SK-N-SH (cell line): ENCODE results near the gene PTK7. TPM values are rescaled to one million over a fixed set of nuclear protein-coding genes. Genes with fewer than 3 reads are reported as not detected.

Experiments used
- CTCF ChIA-PET: fragments of 300-600, 350-600 bp; formaldehyde crosslinking; extraction: SDS; loops from one replicate; lab custom pipeline; 2021; lab: Yijun Ruan, JAX
- POLR2A ChIA-PET: fragments of 350-600 bp; sonication (Branson Sonifier 250); formaldehyde crosslinking; extraction: SDS; loops from one replicate; lab custom pipeline; 2020; ENCODE audit warnings: antibody characterized with exemption, inconsistent platforms; lab: Yijun Ruan, JAX
- DNase-seq: peaks from one replicate; pipeline ENCODE4 v3.0.0; 2012
- H2AFZ ChIP-seq: fragments of 200-600 bp; sonication (generic); 2 replicates; pipeline ENCODE4 v1.8.1; 2016; ENCODE audit warnings: antibody characterized with exemption, mild to moderate bottlenecking, low read depth
- H3F3A ChIP-seq: fragments of 200-600 bp; sonication (generic); replicated peaks from 2 replicates; pipeline ENCODE3; 2016; ENCODE audit warnings: antibody characterized with exemption, mild to moderate bottlenecking; ENCODE audit not compliant: insufficient read depth
- H3K27ac ChIP-seq, 2 experiments: fragments of 200-500 bp in 1 of 2; fragments of 200-600 bp in 1 of 2; sonication (Bioruptor generic) in 1 of 2; sonication (generic), shearing (Covaris generic) in 1 of 2; 2 replicates each; pipeline versions ENCODE4 v1.5.1 to v1.6.1; 2014 to 2016; ENCODE audit warnings: low read depth in 2 of 2, inconsistent platforms in 1 of 2, low read length in 1 of 2, mild to moderate bottlenecking in 1 of 2, mixed read lengths in 1 of 2
- H3K27me3 ChIP-seq: fragments of 200-600 bp; sonication (generic), shearing (Covaris generic); 2 replicates; pipeline ENCODE4 v1.6.1; 2016; ENCODE audit warnings: mixed run types; ENCODE audit not compliant: insufficient read depth
- H3K36me3 ChIP-seq, 2 experiments: fragments of 200-500 bp in 1 of 2; fragments of 200-600 bp in 1 of 2; sonication (Bioruptor generic) in 1 of 2; sonication (generic) in 1 of 2; replicated peaks in 1 of 2; 2 replicates each; pipeline versions ENCODE3 to v1.5.1; 2014 to 2016; ENCODE audit warnings: low read length in 1 of 2, mild to moderate bottlenecking in 1 of 2; ENCODE audit not compliant: insufficient read depth in 2 of 2, control insufficient read depth in 1 of 2
- H3K4me1 ChIP-seq, 2 experiments: fragments of 200-500 bp in 1 of 2; fragments of 200-600 bp in 1 of 2; sonication (Bioruptor generic) in 1 of 2; sonication (generic), shearing (Covaris generic) in 1 of 2; 2 replicates each; pipeline versions ENCODE4 v1.5.1 to v1.6.1; 2014 to 2016; ENCODE audit warnings: low read depth in 1 of 2, low read length in 1 of 2, mixed run types in 1 of 2; ENCODE audit not compliant: insufficient read depth in 2 of 2, control insufficient read depth in 1 of 2
- H3K4me2 ChIP-seq: fragments of 200-600 bp; sonication (generic), shearing (Covaris generic); 2 replicates; pipeline ENCODE4 v1.6.1; 2017; ENCODE audit warnings: mixed run types
- H3K4me3 ChIP-seq, 2 experiments: fragments of 200-500 bp in 1 of 2; fragments of 200-600 bp in 1 of 2; sonication (Bioruptor generic) in 1 of 2; sonication (generic), shearing (Covaris generic) in 1 of 2; 2 replicates each; pipeline versions ENCODE4 v1.5.1 to v1.8.1; 2014 to 2016; ENCODE audit warnings: low read depth in 2 of 2, inconsistent platforms in 1 of 2, low read length in 1 of 2, mild to moderate bottlenecking in 1 of 2, mixed read lengths in 1 of 2, moderate library complexity in 1 of 2
- H3K79me2 ChIP-seq: fragments of 200-600 bp; sonication (generic); 2 replicates; pipeline ENCODE4 v1.8.1; 2017; ENCODE audit warnings: mild to moderate bottlenecking; ENCODE audit not compliant: insufficient read depth
- H3K9ac ChIP-seq: fragments of 200-600 bp; sonication (generic); 2 replicates; pipeline ENCODE4 v1.6.1; 2017; ENCODE audit warnings: mixed run types
- H3K9me2 ChIP-seq: fragments of 200-600 bp; sonication (generic); 2 replicates; pipeline ENCODE4 v1.6.1; 2017; ENCODE audit warnings: mixed run types
- H3K9me3 ChIP-seq: fragments of 200-600 bp; sonication (generic); 2 replicates; pipeline ENCODE4 v1.6.1; 2017; ENCODE audit warnings: mixed run types, mild to moderate bottlenecking, moderate library complexity
- H4K20me1 ChIP-seq: fragments of 200-600 bp; sonication (generic); 2 replicates; pipeline ENCODE4 v1.6.1; 2017; ENCODE audit warnings: mild to moderate bottlenecking, mixed run types; ENCODE audit not compliant: insufficient read depth
- EP300 ChIP-seq, 2 experiments: IDR thresholded peaks; 2 replicates each; pipeline versions ENCODE4 v1.4.0 to v1.6.1; 2012; ENCODE audit warnings: borderline replicate concordance in 1 of 2, low read depth in 1 of 2, low read length in 1 of 2
- EZH2phosphoT487 ChIP-seq: fragments of 200-600 bp; sonication (generic); IDR thresholded peaks from 2 replicates; pipeline ENCODE4 v1.6.1; 2017; ENCODE audit warnings: low read depth, mixed run types, mild to moderate bottlenecking, antibody characterized with exemption, moderate library complexity, borderline replicate concordance
- FOXJ3 ChIP-seq: sonication (generic); formaldehyde crosslinking; IDR thresholded peaks from 2 replicates; pipeline ENCODE4 v1.5.1; 2020; ENCODE audit warnings: mild to moderate bottlenecking, missing genetic modification reagents
- JUND ChIP-seq: IDR thresholded peaks from 2 replicates; pipeline ENCODE4 v1.4.0; 2012
- NFIC ChIP-seq: IDR thresholded peaks from 2 replicates; pipeline ENCODE4 v1.4.0; 2012; ENCODE audit warnings: borderline replicate concordance
- NRF1 ChIP-seq: IDR thresholded peaks from 2 replicates; pipeline ENCODE4 v1.6.1; 2012; ENCODE audit warnings: low read depth, mild to moderate bottlenecking, low read length
- PBX3 ChIP-seq: IDR thresholded peaks from 2 replicates; pipeline ENCODE4; 2012
- POLR2AphosphoS5 ChIP-seq: IDR thresholded peaks from 2 replicates; pipeline ENCODE4 v1.6.1; 2012; ENCODE audit warnings: low read depth, low read length
- RAD21 ChIP-seq: IDR thresholded peaks from 2 replicates; pipeline ENCODE4 v1.6.1; 2012; ENCODE audit warnings: mild to moderate bottlenecking, low read length
- RXRA ChIP-seq: IDR thresholded peaks from 2 replicates; pipeline ENCODE4 v1.4.0; 2012; ENCODE audit warnings: low read depth, mild to moderate bottlenecking, borderline replicate concordance
- SIN3A ChIP-seq: IDR thresholded peaks from 2 replicates; pipeline ENCODE4 v1.6.1; 2012; ENCODE audit warnings: low read depth, mild to moderate bottlenecking, low read length, moderate library complexity, borderline replicate concordance
- SMC3 ChIP-seq: IDR thresholded peaks from 2 replicates; pipeline ENCODE4 v1.6.1; 2012; ENCODE audit warnings: low read depth, low read length, improper control_type of control experiment
- TAF1 ChIP-seq: IDR thresholded peaks from 2 replicates; pipeline ENCODE4 v1.6.1; 2012; ENCODE audit warnings: low read depth, mild to moderate bottlenecking, low read length, moderate library complexity, borderline replicate concordance
- TEAD4 ChIP-seq: IDR thresholded peaks from 2 replicates; pipeline ENCODE4 v1.4.0; 2012; ENCODE audit warnings: mild to moderate bottlenecking, borderline replicate concordance; ENCODE audit not compliant: insufficient read depth
- YY1 ChIP-seq: IDR thresholded peaks from 2 replicates; pipeline ENCODE4 v1.4.0; 2012; ENCODE audit warnings: low read depth, mild to moderate bottlenecking
- ZBTB33 ChIP-seq: IDR thresholded peaks from 2 replicates; pipeline ENCODE4 v1.4.0; 2012; ENCODE audit warnings: low read depth, borderline replicate concordance
- WGBS: methylation state at CpG from one replicate; pipeline ENCODE4 v1.1.6; 2017; ENCODE audit warnings: low lambda C conversion rate; 5-methylcytosine and 5-hydroxymethylcytosine counted together
- polyA plus RNA-seq, 3 experiments: library from polyadenylated mRNA; depleted of rRNA; stranded (reverse); fragments of >200 nt; gene quantifications; 2 replicates each; pipeline ENCODE4 v1.2.3, GENCODE V29; 2012
- TF ChIP-seq, protein P1 (sequence below): fragments of 150-350 bp; IDR thresholded peaks from 2 replicates; pipeline ENCODE4 v1.6.1; 2016; ENCODE audit warnings: mild to moderate bottlenecking, low read depth, low read length
- TF ChIP-seq, protein P2 (sequence below): fragments of 200-600 bp; sonication (generic); IDR thresholded peaks from 2 replicates; pipeline ENCODE4 v1.6.1; 2017; ENCODE audit warnings: antibody characterized with exemption, mild to moderate bottlenecking, moderate library complexity

Gene PTK7
- polyA plus RNA-seq, 1 of the 3 experiments (the other 2 are of a cell fraction), result 105 TPM

- no peaks in the 10 kb centered on the region for H3K9me2 ChIP-seq
- peak overlapping the region; percentile 76; the same call in 1 of the 2 replicates for H2AFZ ChIP-seq
- H3K27ac ChIP-seq, result peak overlapping the region; percentile 71 to 86; a peak in 3 of 4 replicates
- no peak for TF ChIP-seq NFIC
- TF ChIP-seq SIN3A, result no peak
- TF ChIP-seq EZH2phosphoT487, result no peak
- TF ChIP-seq FOXJ3 (CRISPR knock-in tag), result no peak
- TF ChIP-seq YY1, result no peak
- TF ChIP-seq JUND, result no peak
- TF ChIP-seq TEAD4, result no peak
- TF ChIP-seq PBX3, result no peak
- TF ChIP-seq RAD21, result no peak
- TF ChIP-seq TAF1, result no peak
- TF ChIP-seq NRF1, result no peak
- no peak for TF ChIP-seq RXRA
- TF ChIP-seq, protein P1, sequence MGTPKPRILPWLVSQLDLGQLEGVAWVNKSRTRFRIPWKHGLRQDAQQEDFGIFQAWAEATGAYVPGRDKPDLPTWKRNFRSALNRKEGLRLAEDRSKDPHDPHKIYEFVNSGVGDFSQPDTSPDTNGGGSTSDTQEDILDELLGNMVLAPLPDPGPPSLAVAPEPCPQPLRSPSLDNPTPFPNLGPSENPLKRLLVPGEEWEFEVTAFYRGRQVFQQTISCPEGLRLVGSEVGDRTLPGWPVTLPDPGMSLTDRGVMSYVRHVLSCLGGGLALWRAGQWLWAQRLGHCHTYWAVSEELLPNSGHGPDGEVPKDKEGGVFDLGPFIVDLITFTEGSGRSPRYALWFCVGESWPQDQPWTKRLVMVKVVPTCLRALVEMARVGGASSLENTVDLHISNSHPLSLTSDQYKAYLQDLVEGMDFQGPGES, result no peak
- TF ChIP-seq SMC3, result no peak
- TF ChIP-seq, protein P2, sequence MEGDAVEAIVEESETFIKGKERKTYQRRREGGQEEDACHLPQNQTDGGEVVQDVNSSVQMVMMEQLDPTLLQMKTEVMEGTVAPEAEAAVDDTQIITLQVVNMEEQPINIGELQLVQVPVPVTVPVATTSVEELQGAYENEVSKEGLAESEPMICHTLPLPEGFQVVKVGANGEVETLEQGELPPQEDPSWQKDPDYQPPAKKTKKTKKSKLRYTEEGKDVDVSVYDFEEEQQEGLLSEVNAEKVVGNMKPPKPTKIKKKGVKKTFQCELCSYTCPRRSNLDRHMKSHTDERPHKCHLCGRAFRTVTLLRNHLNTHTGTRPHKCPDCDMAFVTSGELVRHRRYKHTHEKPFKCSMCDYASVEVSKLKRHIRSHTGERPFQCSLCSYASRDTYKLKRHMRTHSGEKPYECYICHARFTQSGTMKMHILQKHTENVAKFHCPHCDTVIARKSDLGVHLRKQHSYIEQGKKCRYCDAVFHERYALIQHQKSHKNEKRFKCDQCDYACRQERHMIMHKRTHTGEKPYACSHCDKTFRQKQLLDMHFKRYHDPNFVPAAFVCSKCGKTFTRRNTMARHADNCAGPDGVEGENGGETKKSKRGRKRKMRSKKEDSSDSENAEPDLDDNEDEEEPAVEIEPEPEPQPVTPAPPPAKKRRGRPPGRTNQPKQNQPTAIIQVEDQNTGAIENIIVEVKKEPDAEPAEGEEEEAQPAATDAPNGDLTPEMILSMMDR, result no peak
- no peak for TF ChIP-seq EP300 (IDR thresholded peaks at IDR 0.05; ENCODE audit: borderline replicate concordance in 1 of 2, low read depth in 1 of 2, low read length in 1 of 2)
- no peak for TF ChIP-seq ZBTB33
- no peak for TF ChIP-seq POLR2AphosphoS5
- TF ChIP-seq, all 33 proteins: peak for 0
- Histone ChIP-seq H3K27me3 (no peaks in the 10 kb centered on the region), H3K79me2 (peaks cover 61% of the 10 kb centered on the region), H3K4me3 (peak overlapping the region; percentile 81 to 90), H3K4me2 (peak overlapping the region; percentile 93), H3F3A (no peaks in the 10 kb centered on the region), H3K36me3 (peaks cover 0 to 9% of the 10 kb centered on the region in 2 experiments), H3K9ac (peak overlapping the region; percentile 96), H3K9me3 (no peaks in the 10 kb centered on the region), H4K20me1 (peaks cover 30% of the 10 kb centered on the region; the same call in 1 of the 2 replicates), H3K4me1 (peaks cover 14 to 23% of the 10 kb centered on the region in 2 experiments; a peak in 2 of 4 replicates)
- WGBS, result 25% methylated on average over 8 of the region's 8 CpGs
- ChIA-PET POLR2A (interaction anchor here (0.9 to 2.6 kb wide), 8 partner anchors 10 to 66 kb away, joined by 4 to 21 read pairs (median 5); partner anchors contain the start of genes KLC4, MRPL2 and RRP36), CTCF (interaction anchor here (1.2 to 4.4 kb wide), 9 partner anchors 17 to 176 kb away, joined by 4 to 29 read pairs (median 8); partner anchors contain the start of genes KLC4 and MRPL2)
- DNase-seq, result no peak
Observed at GRCh38 chr6:43077333-43077809, 1.3 kb downstream of the PTK7 start.
